ENCODE measurements around the gene PEG3. TPM values are rescaled to one million over a fixed set of nuclear protein-coding genes. Genes with fewer than 3 reads are reported as not detected.

Gene PEG3
- total RNA-seq (10 to 100 TPM in 1 of 10 donors, 1 to 10 TPM in 9; 6.9 to 10.3 (median 7.7) TPM), polyA plus RNA-seq (1 to 10 TPM; 1.8 to 3.0 TPM)
- long read RNA-seq, donor 1, full-length matches to known transcripts, result 2 of 4 reads
- long read RNA-seq, donor 1, partial matches to known transcripts, result 0 of 4 reads
- long read RNA-seq, donor 1, other reads (novel, unspliced or antisense), result 2 of 4 reads
- long read RNA-seq, donor 2, full-length matches to known transcripts, result 3 of 6 reads
- long read RNA-seq, donor 2, partial matches to known transcripts, result 0 of 6 reads
- long read RNA-seq, donor 2, other reads (novel, unspliced or antisense), result 3 of 6 reads
- long read RNA-seq, donor 3, full-length matches to known transcripts, result 2 of 11 reads
- long read RNA-seq, donor 3, partial matches to known transcripts, result 2 of 11 reads
- long read RNA-seq, donor 3, other reads (novel, unspliced or antisense), result 7 of 11 reads

GRCh38 chr19:56840451-56841192 lies at the start of gene PEG3, which contains the start of gene ZIM2:
TSS of gene PEG3 (minus strand) at chr19:56840726. CDS start at chr19:56824655, 16,071 bp downstream.
TSS of gene ZIM2 (minus strand) at chr19:56840726. CDS start at chr19:56824277, 16,449 bp downstream.
- intact Hi-C loops (cut with DNase I), result no loop called here
- Histone ChIP-seq H3K36me3 (no peaks in the 10 kb centered on the region), H3K4me1 (peaks cover 0 to 22% (median 4%) of the 10 kb centered on the region in 9 donors), H3K27me3 (peaks cover 0 to 21% (median 0%) of the 10 kb centered on the region in 7 donors), H3K27ac (peak within 1 kb of the TSS; percentile 35 to 91 (median 71)), H3K9me3 (peaks cover 0 to 42% (median 0%) of the 10 kb centered on the region in 11 donors), H3K4me3 (peak within 1 kb of the TSS; percentile 16 to 70 (median 58))
- no peak for TF ChIP-seq CTCF (IDR thresholded peaks at IDR 0.05)
- 49 to 54% methylated on average over 49 of the region's 49 CpGs for WGBS, 2 donors
- peak in 3 of 8 donors; percentile 6 to 19 (median 8) for ATAC-seq
- DNase-seq, result peak; percentile 64 to 76

- intact Hi-C loops (cut with DNase I), result no loop called here
- peaks cover 0 to 32% (median 12%) of the 10 kb centered on the region in 7 donors for H3K27me3 ChIP-seq
- ATAC-seq (no peak), DNase-seq (no peak)
- no peak overlapping the region for H3K27ac ChIP-seq
- H3K36me3 ChIP-seq, result no peaks in the 10 kb centered on the region
- H3K9me3 ChIP-seq, result peaks cover 0 to 69% (median 0%) of the 10 kb centered on the region in 11 donors
- H3K4me1 ChIP-seq, result no peaks in the 10 kb centered on the region
- WGBS, 2 donors, result 18 to 19% methylated on average over 14 of the region's 14 CpGs
- no peak overlapping the region for H3K4me3 ChIP-seq
- TF ChIP-seq CTCF (IDR thresholded peaks at IDR 0.05), result no peak
Observed at GRCh38 chr19:56885173-56885985, 44.9 kb upstream of the PEG3 start.

- Histone ChIP-seq H3K4me1 (no peaks in the 10 kb centered on the region), H3K27me3 (peaks cover 0 to 30% (median 12%) of the 10 kb centered on the region in 7 donors), H3K4me3 (no peak overlapping the region), H3K9me3 (peaks cover 0 to 70% (median 0%) of the 10 kb centered on the region in 11 donors), H3K27ac (no peak overlapping the region), H3K36me3 (no peaks in the 10 kb centered on the region)
- 49 to 52% methylated on average over 5 of the region's 5 CpGs for WGBS, 2 donors
- TF ChIP-seq CTCF (IDR thresholded peaks at IDR 0.05), result no peak
- DNase-seq (no peak), ATAC-seq (no peak)
- intact Hi-C loops (cut with DNase I), result no loop called here
Observed at GRCh38 chr19:56884441-56884840, 43.9 kb upstream of the PEG3 start.

Measured in heart right ventricle (tissue), 16 donors.